22Rv1 (cell line): Measurements from ENCODE around the gene TNFRSF1A.

Experiments used
- ZFX ChIP-seq: fragments of 450-650 bp; IDR thresholded peaks from 2 replicates; pipeline ENCODE4 v1.6.1; 2017; ENCODE audit warnings: antibody characterized with exemption, borderline replicate concordance
- TF ChIP-seq, protein P1 (sequence below): fragments of 450-650 bp; IDR thresholded peaks from 2 replicates; pipeline ENCODE4 v1.5.1; 2017; ENCODE audit warnings: mild to moderate bottlenecking

DNA sequence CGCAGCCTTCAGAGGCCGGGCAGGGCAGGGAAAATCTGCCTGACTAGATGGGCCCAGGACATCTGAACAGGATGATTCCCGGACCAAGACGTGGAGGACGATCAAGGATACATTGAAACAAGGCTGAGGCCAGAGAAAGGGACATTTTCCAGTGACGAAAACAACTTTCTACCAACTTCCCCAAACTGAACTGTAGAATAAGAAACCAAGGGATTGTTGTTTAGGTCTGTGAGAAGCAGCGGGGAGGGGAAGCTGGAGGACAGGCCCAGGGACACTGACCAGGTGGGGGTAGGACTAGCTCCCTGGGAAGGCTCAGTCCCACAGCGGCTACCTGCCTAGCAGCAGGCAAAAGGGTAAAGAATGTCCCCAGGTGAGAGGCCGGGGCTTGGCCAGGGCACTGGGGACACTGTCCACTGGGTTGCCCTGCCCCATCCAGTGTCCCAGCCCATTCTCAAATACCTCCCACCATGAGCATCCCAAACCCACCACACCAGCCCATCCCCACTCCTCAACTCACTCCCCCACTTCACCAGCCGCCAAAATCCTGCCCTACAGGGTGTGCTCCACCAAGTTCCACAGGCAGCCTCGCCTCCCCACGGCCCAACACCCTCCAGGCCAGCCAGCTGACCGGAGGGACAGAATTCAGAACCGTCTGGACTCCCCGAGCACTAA is 995 bp downstream of the TNFRSF1A start:
- TF ChIP-seq, protein P1, sequence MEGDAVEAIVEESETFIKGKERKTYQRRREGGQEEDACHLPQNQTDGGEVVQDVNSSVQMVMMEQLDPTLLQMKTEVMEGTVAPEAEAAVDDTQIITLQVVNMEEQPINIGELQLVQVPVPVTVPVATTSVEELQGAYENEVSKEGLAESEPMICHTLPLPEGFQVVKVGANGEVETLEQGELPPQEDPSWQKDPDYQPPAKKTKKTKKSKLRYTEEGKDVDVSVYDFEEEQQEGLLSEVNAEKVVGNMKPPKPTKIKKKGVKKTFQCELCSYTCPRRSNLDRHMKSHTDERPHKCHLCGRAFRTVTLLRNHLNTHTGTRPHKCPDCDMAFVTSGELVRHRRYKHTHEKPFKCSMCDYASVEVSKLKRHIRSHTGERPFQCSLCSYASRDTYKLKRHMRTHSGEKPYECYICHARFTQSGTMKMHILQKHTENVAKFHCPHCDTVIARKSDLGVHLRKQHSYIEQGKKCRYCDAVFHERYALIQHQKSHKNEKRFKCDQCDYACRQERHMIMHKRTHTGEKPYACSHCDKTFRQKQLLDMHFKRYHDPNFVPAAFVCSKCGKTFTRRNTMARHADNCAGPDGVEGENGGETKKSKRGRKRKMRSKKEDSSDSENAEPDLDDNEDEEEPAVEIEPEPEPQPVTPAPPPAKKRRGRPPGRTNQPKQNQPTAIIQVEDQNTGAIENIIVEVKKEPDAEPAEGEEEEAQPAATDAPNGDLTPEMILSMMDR = no peak
- no peak for TF ChIP-seq ZFX
